H1 (cell line): Measurements from ENCODE around the gene ERG28. TPM values are rescaled to one million over a fixed set of nuclear protein-coding genes. Genes with fewer than 3 reads are reported as not detected.

ENCODE experiments used
- CTCF ChIA-PET: fragments of 300-600 bp; sonication (Branson Sonifier 250); formaldehyde crosslinking; loops from one replicate; lab custom pipeline; 2021; ENCODE audit not compliant: partially characterized antibody; lab: Charles Lee
- POLR2A ChIA-PET: fragments of 300-600 bp; sonication (Branson Sonifier 250); formaldehyde crosslinking; loops from one replicate; lab custom pipeline; 2021; ENCODE audit warnings: inconsistent platforms; ENCODE audit not compliant: partially characterized antibody; lab: Charles Lee
- DNase-seq, 2 experiments: peaks; one replicate each; pipeline versions ENCODE4 v3.0.0 to v3.0.0-alpha.2; 2010 to 2022; ENCODE audit warnings: low spot score in 2 of 2, low read depth in 1 of 2, mixed read lengths in 1 of 2
- FAIRE-seq: peaks from 2 replicates; lab custom pipeline; 2011; peaks lifted over from hg19 to GRCh38; lab: Jason Lieb, UNC
- H2AFZ ChIP-seq: 2 replicates; pipeline ENCODE4 v1.8.1; 2012; ENCODE audit warnings: low read length, inconsistent platforms
- H2AK5ac ChIP-seq: 2 replicates; pipeline ENCODE4 v1.6.1; 2013; ENCODE audit warnings: low read depth, low read length
- H2BK120ac ChIP-seq: replicated peaks from 2 replicates; pipeline ENCODE3; 2013; ENCODE audit warnings: low read depth, low read length, inconsistent platforms
- H2BK12ac ChIP-seq: 2 replicates; pipeline ENCODE4 v1.6.1; 2013; ENCODE audit warnings: low read depth, low read length
- H2BK15ac ChIP-seq: 2 replicates; pipeline ENCODE4 v1.6.1; 2013; ENCODE audit warnings: low read length
- H2BK20ac ChIP-seq: 2 replicates; pipeline ENCODE4 v1.6.1; 2013; ENCODE audit warnings: low read length
- H2BK5ac ChIP-seq: 2 replicates; pipeline ENCODE4 v1.6.1; 2013; ENCODE audit warnings: low read depth, low read length
- H3K14ac ChIP-seq: 2 replicates; pipeline ENCODE4 v1.6.1; 2013; ENCODE audit warnings: inconsistent platforms; ENCODE audit not compliant: insufficient read length
- H3K18ac ChIP-seq: 2 replicates; pipeline ENCODE4 v1.6.1; 2013; ENCODE audit warnings: low read length; ENCODE audit errors: extremely low read depth
- H3K23ac ChIP-seq: 2 replicates; pipeline ENCODE4 v1.6.1; 2013; ENCODE audit warnings: inconsistent platforms; ENCODE audit not compliant: insufficient read length
- H3K23me2 ChIP-seq: 2 replicates; pipeline ENCODE4 v1.6.1; 2013; ENCODE audit warnings: low read depth, low read length
- H3K27ac ChIP-seq: 2 replicates; pipeline ENCODE4 v1.6.1; 2011; ENCODE audit warnings: low read depth, low read length, inconsistent platforms
- H3K27me3 ChIP-seq, 4 experiments: replicated peaks in 1 of 4; 1 replicate in 1 of 4; 2 replicates in 3 of 4; pipeline versions ENCODE4 v1.6.1 to v1.8.1; 2011 to 2013; ENCODE audit warnings: low read length in 3 of 4, mild to moderate bottlenecking in 3 of 4, inconsistent platforms in 2 of 4, mixed read lengths in 2 of 4, moderate library complexity in 1 of 4; ENCODE audit not compliant: control insufficient read depth in 3 of 4, insufficient read depth in 3 of 4; ENCODE audit errors: extremely low read depth in 1 of 4
- H3K36me3 ChIP-seq, 4 experiments: 2 replicates each; pipeline versions ENCODE4 v1.6.1 to v1.8.1; 2011 to 2013; ENCODE audit warnings: mild to moderate bottlenecking in 4 of 4, low read length in 3 of 4, moderate library complexity in 2 of 4, control low read depth in 1 of 4, inconsistent platforms in 1 of 4; ENCODE audit not compliant: insufficient read depth in 4 of 4, control insufficient read depth in 2 of 4
- H3K4ac ChIP-seq: replicated peaks from 2 replicates; pipeline ENCODE3; 2013; ENCODE audit warnings: low read length, low read depth, mixed read lengths, inconsistent platforms; ENCODE audit not compliant: insufficient read length
- H3K4me1 ChIP-seq, 4 experiments: replicated peaks in 1 of 4; 1 replicate in 1 of 4; 2 replicates in 3 of 4; pipeline versions ENCODE4 v1.6.1 to v1.8.1; 2011 to 2013; ENCODE audit warnings: low read length in 3 of 4, inconsistent platforms in 2 of 4, mixed read lengths in 1 of 4; ENCODE audit not compliant: insufficient read depth in 4 of 4, control insufficient read depth in 3 of 4
- H3K4me2 ChIP-seq, 2 experiments: 2 replicates each; pipeline versions ENCODE4 v1.6.1 to v1.8.1; 2011 to 2013; ENCODE audit warnings: low read depth in 2 of 2, low read length in 2 of 2, control low read depth in 1 of 2, inconsistent platforms in 1 of 2, mild to moderate bottlenecking in 1 of 2; ENCODE audit not compliant: insufficient read depth in 1 of 2
- H3K4me3 ChIP-seq, 4 experiments: fragments of 200-600, 300-600 bp in 1 of 4; sonication (generic), shearing (Covaris generic), sonication (Bioruptor Twin) in 1 of 4; 2 replicates each; pipeline versions ENCODE4 v1.5.1 to v1.8.1; 2011 to 2016; ENCODE audit warnings: low read length in 4 of 4, low read depth in 3 of 4, control low read depth in 2 of 4, inconsistent platforms in 2 of 4, mild to moderate bottlenecking in 2 of 4, mixed read lengths in 1 of 4, moderate library complexity in 1 of 4; ENCODE audit not compliant: insufficient read depth in 2 of 4; ENCODE audit errors: extremely low read depth in 1 of 4
- H3K56ac ChIP-seq: replicated peaks from 2 replicates; pipeline ENCODE3; 2013; ENCODE audit warnings: low read depth, mild to moderate bottlenecking, mixed read lengths, low read length, inconsistent platforms; ENCODE audit not compliant: insufficient read length
- H3K79me1 ChIP-seq: 2 replicates; pipeline ENCODE4 v1.6.1; 2013; ENCODE audit warnings: low read depth, low read length, control low read depth
- H3K79me2 ChIP-seq, 2 experiments: 2 replicates each; pipeline versions ENCODE4 v1.6.1 to v1.8.1; 2012 to 2013; ENCODE audit warnings: low read length in 2 of 2, mild to moderate bottlenecking in 2 of 2, inconsistent platforms in 1 of 2; ENCODE audit not compliant: insufficient read depth in 2 of 2, control insufficient read depth in 1 of 2
- H3K9ac ChIP-seq, 4 experiments: replicated peaks in 1 of 4; 1 replicate in 1 of 4; 2 replicates in 3 of 4; pipeline versions ENCODE4 v1.6.1 to v1.8.1; 2011 to 2013; ENCODE audit warnings: low read depth in 3 of 4, low read length in 3 of 4, control low read depth in 2 of 4, mild to moderate bottlenecking in 2 of 4, moderate library complexity in 2 of 4, inconsistent platforms in 1 of 4; ENCODE audit errors: extremely low read depth in 1 of 4
- H3K9me3 ChIP-seq, 2 experiments: 2 replicates each; pipeline versions ENCODE4 v1.6.1 to v1.8.1; 2012 to 2013; ENCODE audit warnings: mild to moderate bottlenecking in 2 of 2, moderate library complexity in 2 of 2, control low read depth in 1 of 2, inconsistent platforms in 1 of 2, low read depth in 1 of 2, low read length in 1 of 2, mixed read lengths in 1 of 2; ENCODE audit not compliant: insufficient read depth in 2 of 2
- H4K20me1 ChIP-seq, 2 experiments: replicated peaks in 1 of 2; 2 replicates each; pipeline versions ENCODE3 to v1.8.1; 2011 to 2013; ENCODE audit warnings: inconsistent platforms in 2 of 2, low read length in 2 of 2, mild to moderate bottlenecking in 1 of 2; ENCODE audit not compliant: insufficient read depth in 2 of 2, control insufficient read depth in 1 of 2
- H4K5ac ChIP-seq: 2 replicates; pipeline ENCODE4 v1.6.1; 2013; ENCODE audit warnings: low read length, low read depth, mixed read lengths, inconsistent platforms; ENCODE audit not compliant: insufficient read length
- H4K8ac ChIP-seq: 2 replicates; pipeline ENCODE4 v1.8.0; 2013; ENCODE audit warnings: mild to moderate bottlenecking, moderate library complexity, low read length, inconsistent platforms; ENCODE audit not compliant: insufficient read depth; ENCODE audit errors: extremely low read depth
- H4K91ac ChIP-seq: replicated peaks from 2 replicates; pipeline ENCODE3; 2013; ENCODE audit warnings: low read length, mixed read lengths, inconsistent platforms; ENCODE audit not compliant: insufficient read length
- EZH2 ChIP-seq: fragments of 200-600 bp; sonication (generic); IDR thresholded peaks from 2 replicates; pipeline ENCODE4 v1.7.1; 2012; ENCODE audit warnings: low read depth, mild to moderate bottlenecking, moderate library complexity, low read length, inconsistent platforms; ENCODE audit not compliant: severe bottlenecking
- GTF2F1 ChIP-seq: IDR thresholded peaks from 2 replicates; pipeline ENCODE4 v1.6.1; 2012; ENCODE audit warnings: low read depth, low read length, improper control_type of control experiment, borderline replicate concordance
- HDAC2 ChIP-seq, 2 experiments: fragments of 300-600 bp in 1 of 2; sonication (generic) in 1 of 2; IDR thresholded peaks; 2 replicates each; pipeline ENCODE4 v1.6.1; 2011 to 2012; ENCODE audit warnings: low read depth in 2 of 2, low read length in 2 of 2, mild to moderate bottlenecking in 2 of 2, moderate library complexity in 2 of 2, borderline replicate concordance in 1 of 2, inconsistent platforms in 1 of 2
- JUN ChIP-seq: IDR thresholded peaks from 2 replicates; pipeline ENCODE4 v1.6.1; 2011; ENCODE audit warnings: low read depth, mild to moderate bottlenecking, improper control_type of control experiment, low read length
- JUND ChIP-seq: IDR thresholded peaks from 2 replicates; pipeline ENCODE4 v1.6.1; 2011; ENCODE audit warnings: mild to moderate bottlenecking, improper control_type of control experiment, low read length
- POLR2AphosphoS5 ChIP-seq: IDR thresholded peaks from 2 replicates; pipeline ENCODE4 v1.6.1; 2011; ENCODE audit warnings: low read depth, low read length
- POU5F1 ChIP-seq: IDR thresholded peaks from 2 replicates; pipeline ENCODE4 v1.6.1; 2011; ENCODE audit warnings: low read depth, mild to moderate bottlenecking, low read length, moderate library complexity
- RBBP5 ChIP-seq: IDR thresholded peaks from 2 replicates; pipeline ENCODE4 v1.7.1; 2012; ENCODE audit warnings: low read depth, mild to moderate bottlenecking, inconsistent platforms, low read length, moderate library complexity, borderline replicate concordance
- SIRT6 ChIP-seq: IDR thresholded peaks from one replicate; pipeline ENCODE4 v1.7.1; 2012; ENCODE audit warnings: low read length, inconsistent platforms
- SP1 ChIP-seq: IDR thresholded peaks from 2 replicates; pipeline ENCODE4 v1.6.1; 2011; ENCODE audit warnings: low read depth, low read length
- SP4 ChIP-seq: IDR thresholded peaks from 2 replicates; pipeline ENCODE4 v1.6.1; 2012; ENCODE audit warnings: low read length, inconsistent platforms
- SUZ12 ChIP-seq: fragments of 200-600 bp; sonication (generic); IDR thresholded peaks from 2 replicates; pipeline ENCODE4 v1.6.1; 2012; ENCODE audit warnings: mild to moderate bottlenecking, inconsistent platforms, low read length, moderate library complexity, mixed read lengths
- TAF1 ChIP-seq: IDR thresholded peaks from 2 replicates; pipeline ENCODE4 v1.6.1; 2011; ENCODE audit warnings: mild to moderate bottlenecking, low read depth, low read length
- WGBS, 2 experiments: shearing (Covaris generic) in 1 of 2; methylation state at CpG; one replicate each; pipeline versions ENCODE4 v1.1.6 to v1.1.7; 2013 to 2015; ENCODE audit warnings: low lambda C conversion rate in 2 of 2, mixed read lengths in 2 of 2, inconsistent platforms in 1 of 2, low coverage in 1 of 2, missing lambda C conversion rate in 1 of 2; ENCODE audit not compliant: insufficient replicate concordance in 2 of 2, insufficient coverage in 1 of 2, insufficient read length in 1 of 2; ENCODE audit errors: extremely low coverage in 1 of 2, missing lambda C conversion rate in 1 of 2; 5-methylcytosine and 5-hydroxymethylcytosine counted together
- polyA plus RNA-seq, 7 experiments: library from polyadenylated mRNA; depleted of rRNA in 3 of 7; stranded (reverse) in 5 of 7; unstranded in 2 of 7; fragments of >200 nt in 5 of 7; fragments of 200-250 nt in 2 of 7; gene quantifications; 1 replicate in 5 of 7; 2 replicates in 1 of 7; 4 replicates in 1 of 7; pipeline versions ENCODE4 v1.2.1 to v1.2.3, GENCODE V29; 2011 to 2013; ENCODE audit warnings: missing spikeins in 2 of 7, mixed read lengths in 2 of 7
- total RNA-seq: library from RNA; stranded (reverse); fragmentation: NEBNext Ultra II Directional; extraction: Animal tissue kit (Norgen Biotek cat#: 25700); gene quantifications from 2 replicates; pipeline ENCODE4 v1.2.1, GENCODE V29; 2021

The ERG28 gene
- total and polyA plus RNA-seq, 2 of the 8 experiments (the other 6 are each of a cell fraction or from before 2014, with no cell fraction given), result 32.6 to 56.7 TPM

DNA sequence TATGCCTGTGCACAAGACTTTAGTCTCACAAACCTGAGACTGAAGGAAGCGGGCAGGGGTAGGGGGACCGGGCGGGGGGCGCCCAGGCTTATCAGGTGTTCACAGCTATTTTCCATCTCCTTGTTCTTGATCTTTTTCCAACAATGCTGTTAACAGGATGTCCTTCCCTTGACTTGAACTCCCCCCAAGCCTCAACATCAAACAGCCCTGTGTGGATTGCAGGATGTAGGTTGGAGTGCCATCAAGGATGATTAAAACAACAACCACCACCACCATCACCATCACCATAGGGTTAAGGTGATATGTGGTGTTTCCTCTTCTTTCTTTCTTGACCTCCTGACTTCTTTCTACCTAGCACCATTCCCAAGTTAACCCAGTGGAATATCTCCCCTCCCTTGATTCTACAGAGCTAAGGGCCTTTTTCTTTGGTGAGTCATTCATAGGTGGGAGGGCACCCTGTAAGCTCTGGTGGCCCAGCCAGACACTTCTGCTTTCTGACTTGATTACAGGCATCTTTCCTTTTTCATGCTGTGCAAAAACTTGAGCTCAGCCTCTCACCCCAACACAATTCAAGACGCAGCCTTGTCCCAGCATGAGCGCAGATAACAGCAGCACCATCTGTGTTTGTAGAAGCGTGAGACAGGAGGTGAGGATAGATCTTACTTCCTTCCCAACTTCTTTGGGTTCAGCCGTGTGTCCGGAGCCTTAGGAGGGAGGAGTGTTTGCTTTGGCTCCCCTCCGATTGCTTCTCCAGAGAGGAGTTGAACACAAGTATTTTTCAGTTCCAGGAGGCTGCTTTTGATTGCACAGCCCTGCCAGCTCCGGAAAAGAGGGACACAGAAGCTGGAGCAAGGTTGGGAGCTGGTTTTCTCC, 55.5 kb downstream of the ERG28 start:
- H4K91ac ChIP-seq, result no peak overlapping the region
- 89% methylated on average over 11 of the region's 11 CpGs; no CpG with 5 or more reads in 1 of the 2 experiments for WGBS, 2 experiments
- no peak overlapping the region for H3K4me3 ChIP-seq
- TF ChIP-seq HDAC2 (IDR thresholded peaks at IDR 0.05; ENCODE audit: borderline replicate concordance in 1 of 2, low read depth in 2 of 2, low read length in 2 of 2), result no peak
- no peak for TF ChIP-seq SP1
- TF ChIP-seq RBBP5, result no peak
- no peak for TF ChIP-seq JUND
- no peak for TF ChIP-seq POU5F1
- no peak for TF ChIP-seq SIRT6
- no peak for TF ChIP-seq JUN
- TF ChIP-seq EZH2, result no peak
- no peak for TF ChIP-seq TAF1
- TF ChIP-seq GTF2F1, result no peak
- no peak for TF ChIP-seq POLR2AphosphoS5
- TF ChIP-seq SUZ12, result no peak
- TF ChIP-seq SP4, result no peak

More for the DNA sequence above, 55.5 kb downstream of the ERG28 start:
- Histone ChIP-seq H2AFZ (no peak overlapping the region), H2BK5ac (no peak overlapping the region), H3K14ac (no peak overlapping the region), H4K5ac (no peak overlapping the region), H3K18ac (no peak overlapping the region), H3K4me2 (no peak overlapping the region), H3K79me2 (no peaks in the 10 kb centered on the region), H3K4ac (no peak overlapping the region), H2BK15ac (no peak overlapping the region), H3K36me3 (no peaks in the 10 kb centered on the region), H2BK20ac (no peak overlapping the region), H3K56ac (no peak overlapping the region), H2BK12ac (no peak overlapping the region), H4K8ac (no peak overlapping the region), H3K4me1 (no peaks in the 10 kb centered on the region), H3K9ac (no peak overlapping the region), H3K27ac (no peak overlapping the region), H2AK5ac (no peak overlapping the region), H3K27me3 (no peaks in the 10 kb centered on the region), H3K23ac (no peak overlapping the region), H3K9me3 (no peaks in the 10 kb centered on the region), H4K20me1 (peaks cover 0 to 3% of the 10 kb centered on the region in 2 experiments), H3K23me2 (no peaks in the 10 kb centered on the region), H3K79me1 (no peaks in the 10 kb centered on the region), H2BK120ac (no peak overlapping the region)
- POLR2A ChIA-PET, result interaction anchor here (0.7 to 1.4 kb wide), 5 partner anchors 12 to 83 kb away, joined by 3 read pairs; partner anchors contain the start of genes ERG28 and TTLL5
- no peak for DNase-seq
- no peak for FAIRE-seq
- CTCF ChIA-PET, result interaction anchor here (0.7 to 3.6 kb wide), 6 partner anchors 11 to 82 kb away, joined by 3 to 19 read pairs (median 3); partner anchors contain the start of gene FLVCR2
